GM18909 (cell line): ENCODE data around the gene NEDD4L.

Experiments used
- ATAC-seq: cut with Tn5 transposase; IDR thresholded peaks from one replicate; pipeline ENCODE4 v1.9.1; 2021; ENCODE audit warnings: mild to moderate bottlenecking; ENCODE audit not compliant: unreplicated experiment, poor library complexity

NEDD4L gene

GRCh38 chr18:58323866-58324762 lies 280.1 kb downstream of the NEDD4L start:
- no peak for ATAC-seq

DNA sequence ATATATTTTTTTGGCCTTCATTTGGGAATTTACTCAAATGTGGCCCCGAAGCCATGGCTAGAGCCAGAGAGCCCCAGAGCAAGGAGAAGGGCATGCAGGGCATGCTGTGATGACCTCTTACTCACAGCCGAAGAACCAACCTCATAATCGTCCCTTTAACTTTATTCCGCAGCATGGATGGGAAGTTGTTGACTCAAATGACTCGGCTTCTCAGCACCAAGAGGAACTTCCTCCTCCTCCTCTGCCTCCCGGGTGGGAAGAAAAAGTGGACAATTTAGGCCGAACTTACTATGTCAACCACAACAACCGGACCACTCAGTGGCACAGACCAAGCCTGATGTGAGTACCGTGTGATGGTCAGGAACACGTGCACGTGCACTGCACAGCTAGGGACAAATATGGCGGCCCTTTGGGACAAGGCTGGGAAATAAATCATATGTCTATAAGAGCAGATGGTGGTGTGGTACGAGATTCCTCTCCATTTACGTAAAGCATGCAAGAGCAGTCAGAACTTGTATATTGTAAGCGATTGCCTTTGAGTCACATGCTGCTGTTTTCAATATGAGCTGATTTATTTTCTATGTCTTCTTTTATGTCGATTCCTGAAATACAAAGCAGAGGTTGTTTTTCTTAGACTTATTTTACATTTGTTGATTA lies 280.9 kb downstream of the NEDD4L start:
- no peak for ATAC-seq

DNA sequence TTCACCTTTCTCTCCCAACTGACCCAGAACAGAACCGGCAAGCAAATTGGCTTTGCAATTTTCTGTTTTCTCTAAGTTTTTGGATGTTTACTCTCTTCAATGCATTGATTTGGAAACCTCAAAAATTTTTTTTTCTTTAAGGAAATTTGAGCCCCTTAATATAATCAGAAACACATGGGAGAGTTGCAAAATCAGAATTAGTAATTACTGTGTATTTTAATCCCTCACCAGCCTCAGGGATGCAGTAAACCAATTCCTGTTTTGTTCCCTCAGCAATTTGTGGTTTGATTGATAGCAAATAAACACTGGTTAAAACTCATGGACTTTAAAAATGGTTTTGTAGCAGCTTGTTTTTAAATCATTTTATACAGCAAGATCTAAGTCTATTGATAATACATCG lies 281.5 kb downstream of the NEDD4L start:
- ATAC-seq: no peak

DNA sequence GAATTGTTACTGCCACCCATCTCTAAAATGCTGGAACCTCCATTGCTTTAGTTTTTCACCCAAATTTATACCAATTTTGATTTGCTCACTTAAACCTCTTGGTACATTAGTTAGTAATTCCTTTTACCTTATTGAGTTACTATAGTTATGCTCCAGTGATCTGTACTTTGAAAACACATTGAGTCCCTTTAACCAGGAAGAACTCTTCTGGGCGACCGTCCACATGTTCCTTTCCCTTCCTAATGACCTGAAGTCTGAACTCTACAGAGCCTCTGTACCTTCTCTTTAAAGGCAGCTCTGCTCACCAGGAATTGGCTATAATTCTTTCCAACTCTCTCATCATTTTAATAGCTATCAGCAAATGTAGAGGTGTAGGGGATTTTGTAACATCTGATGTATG lies 290.0 kb downstream of the NEDD4L start:
- no peak for ATAC-seq

- ATAC-seq: no peak
Observed at GRCh38 chr18:58335223-58335622, 291.2 kb downstream of the NEDD4L start.

DNA sequence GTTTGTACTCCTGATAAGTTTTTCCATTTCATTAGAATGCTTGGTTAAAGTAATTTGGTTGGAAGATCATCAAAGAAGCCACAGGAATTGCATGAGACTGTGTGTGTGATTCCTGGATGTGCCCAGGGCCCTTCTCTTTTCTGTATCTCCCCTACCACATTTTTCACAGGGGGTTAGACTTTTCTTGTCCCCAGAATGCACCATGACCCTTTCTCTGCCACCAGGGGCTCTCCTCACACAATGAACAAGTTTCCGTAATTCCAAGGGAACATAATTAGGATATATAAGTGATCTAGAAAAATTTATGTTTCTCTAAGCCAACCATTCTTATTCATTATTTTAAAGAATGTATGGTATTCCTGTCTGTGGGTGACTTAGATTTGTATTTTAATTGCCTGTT lies 291.8 kb downstream of the NEDD4L start:
- ATAC-seq: no peak

DNA sequence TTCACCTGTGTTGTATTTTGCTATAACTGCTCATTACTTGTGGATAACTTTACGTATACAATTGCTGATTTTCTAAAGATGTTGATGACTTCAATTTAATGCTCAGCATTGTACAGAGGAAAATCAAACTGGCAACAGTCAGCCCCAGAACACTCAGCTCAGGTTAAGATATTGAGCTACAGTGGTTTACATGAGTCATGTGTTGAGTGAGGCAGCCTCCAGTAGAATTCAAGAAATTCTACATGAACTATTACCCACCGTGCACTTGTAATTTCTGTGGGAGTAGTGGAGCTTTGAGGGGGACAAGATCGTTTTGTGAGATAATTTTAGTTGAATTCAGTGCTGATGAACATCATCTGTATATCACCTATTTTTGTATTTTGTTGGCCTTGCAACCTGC lies 292.6 kb downstream of the NEDD4L start:
- no peak for ATAC-seq

DNA sequence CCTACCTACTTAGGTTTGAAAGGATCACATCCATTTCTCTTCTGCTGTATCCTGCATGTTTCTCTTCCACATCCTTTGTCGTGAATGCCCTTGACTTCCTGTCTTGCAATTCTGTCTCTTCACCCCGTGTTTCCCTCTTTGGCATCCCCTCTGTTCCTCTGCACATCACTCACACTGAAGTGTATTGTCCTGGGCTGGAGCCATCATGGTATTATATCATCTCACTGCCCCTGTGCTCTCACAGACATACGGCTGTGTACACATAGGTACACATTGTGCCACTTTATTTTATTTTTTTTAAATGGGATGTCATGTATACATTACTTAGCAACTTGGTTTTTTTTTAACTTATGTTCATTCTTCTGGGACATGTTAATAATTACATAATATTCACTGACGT lies 293.3 kb downstream of the NEDD4L start:
- no peak for ATAC-seq

DNA sequence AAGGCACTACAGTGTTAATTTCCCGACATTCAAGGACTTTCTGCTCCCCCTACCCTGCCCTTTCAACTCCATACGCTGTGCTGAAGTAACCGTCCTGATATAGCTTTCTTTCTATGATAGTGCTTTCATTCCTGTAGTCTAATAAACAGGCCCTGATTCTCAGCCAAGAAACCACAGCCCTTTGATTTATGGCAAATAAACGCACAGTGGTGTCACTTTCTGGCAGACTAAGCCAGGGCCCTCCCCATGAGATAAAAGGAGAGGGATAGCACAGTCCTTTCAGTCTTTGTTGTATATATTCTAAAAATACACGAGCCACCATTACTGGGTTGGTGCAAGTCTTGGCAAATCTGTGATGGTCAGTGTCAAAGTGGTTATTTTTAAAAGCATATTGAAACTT lies 293.7 kb downstream of the NEDD4L start:
- no peak for ATAC-seq

- ATAC-seq: no peak
Observed at GRCh38 chr18:58338141-58338540, 294.1 kb downstream of the NEDD4L start.

- ATAC-seq: no peak
Observed at GRCh38 chr18:58338961-58339592, 295.1 kb downstream of the NEDD4L start.

DNA sequence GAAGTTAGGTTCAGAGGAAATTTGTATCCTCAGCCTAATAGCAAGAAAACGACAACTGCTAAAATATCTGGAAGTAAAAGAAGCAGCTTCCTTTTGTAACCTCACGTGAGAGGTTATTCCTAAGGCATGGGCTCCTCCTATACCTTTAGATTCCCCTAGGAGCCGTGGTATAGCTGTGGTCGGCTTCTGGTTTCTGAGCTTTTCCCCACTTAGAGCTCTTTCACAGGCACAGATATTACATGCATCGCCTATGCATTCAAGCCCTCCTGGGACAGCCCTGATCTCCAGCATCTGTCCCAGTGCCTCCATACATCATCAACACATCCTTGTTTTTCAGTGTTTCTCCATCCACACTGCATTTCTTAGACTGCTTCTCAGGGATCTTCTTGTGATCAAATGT lies 295.9 kb downstream of the NEDD4L start:
- ATAC-seq: no peak

DNA sequence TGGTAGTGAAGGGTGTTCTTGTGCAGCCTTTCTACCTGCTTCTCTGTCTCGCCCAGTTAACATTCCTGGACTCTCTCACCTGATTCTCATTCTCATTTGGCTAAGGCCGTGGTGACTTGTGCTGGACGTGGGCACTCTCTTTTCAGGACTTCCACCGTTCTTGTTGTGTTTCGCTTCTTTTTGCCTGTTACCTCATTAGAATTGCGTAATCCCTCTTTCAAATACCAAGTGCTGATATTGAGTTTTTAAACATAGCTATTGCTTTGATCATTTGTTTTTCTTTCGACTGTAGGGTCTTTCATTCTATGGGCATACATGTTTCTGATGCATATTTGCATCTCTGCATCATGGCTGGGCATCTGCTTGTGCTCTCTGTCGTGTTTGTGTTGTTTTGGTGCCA lies 297.9 kb downstream of the NEDD4L start:
- no peak for ATAC-seq

DNA sequence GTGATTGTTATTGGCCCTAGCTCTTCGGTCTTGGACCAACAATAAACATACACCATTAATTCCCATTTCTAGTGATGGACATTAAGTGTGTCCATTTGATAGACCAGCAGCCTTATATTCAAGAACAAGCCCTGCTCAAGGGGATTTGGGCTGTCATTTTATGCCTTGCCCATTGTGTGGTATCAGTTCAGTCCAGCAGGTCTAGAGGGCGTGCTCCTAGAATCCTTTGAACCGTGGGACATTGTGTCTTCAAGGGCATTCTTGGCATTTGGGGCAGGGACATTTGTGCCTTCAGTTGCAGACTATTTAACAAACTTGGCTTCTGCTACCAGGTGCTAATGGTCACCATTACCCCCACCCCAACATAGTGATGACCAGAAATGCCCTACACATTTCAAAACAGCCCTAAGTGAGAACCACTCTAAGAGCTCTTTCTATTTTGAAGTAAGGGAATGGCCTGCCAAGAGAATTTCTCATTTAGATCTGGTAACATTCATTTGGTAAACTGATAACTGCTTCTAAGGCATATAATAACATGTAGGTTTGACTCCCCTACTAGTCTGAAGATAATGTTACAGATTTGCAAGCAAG lies 300.1 kb downstream of the NEDD4L start:
- no peak for ATAC-seq

DNA sequence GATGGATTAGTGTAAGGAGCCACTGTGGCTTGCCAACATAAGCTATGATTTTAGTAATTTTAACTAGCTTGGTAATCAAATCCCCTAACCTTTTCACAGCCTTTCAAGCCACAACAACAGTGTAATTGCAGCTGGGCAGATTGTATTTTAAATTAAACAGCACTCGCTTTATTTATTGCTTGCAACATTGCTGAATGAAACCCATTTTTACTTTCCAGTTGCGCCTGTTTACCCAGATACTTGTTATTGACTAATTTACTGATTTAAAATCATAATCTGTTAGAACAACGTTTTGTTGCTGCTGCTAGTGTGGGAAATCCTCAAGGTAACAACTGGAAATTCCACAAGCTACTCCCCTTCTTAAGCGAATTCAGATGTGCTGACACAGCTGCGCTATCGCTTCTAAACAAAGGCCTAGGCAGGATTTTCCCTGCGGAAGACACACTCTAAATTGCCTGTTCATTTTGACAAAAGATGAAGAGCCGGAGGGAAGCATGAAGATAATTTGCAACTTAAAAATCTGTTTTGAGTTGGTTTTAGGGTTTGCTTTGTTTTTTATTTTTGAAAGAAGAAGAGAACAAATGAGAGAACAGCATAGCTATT lies 300.9 kb downstream of the NEDD4L start:
- ATAC-seq: no peak

DNA sequence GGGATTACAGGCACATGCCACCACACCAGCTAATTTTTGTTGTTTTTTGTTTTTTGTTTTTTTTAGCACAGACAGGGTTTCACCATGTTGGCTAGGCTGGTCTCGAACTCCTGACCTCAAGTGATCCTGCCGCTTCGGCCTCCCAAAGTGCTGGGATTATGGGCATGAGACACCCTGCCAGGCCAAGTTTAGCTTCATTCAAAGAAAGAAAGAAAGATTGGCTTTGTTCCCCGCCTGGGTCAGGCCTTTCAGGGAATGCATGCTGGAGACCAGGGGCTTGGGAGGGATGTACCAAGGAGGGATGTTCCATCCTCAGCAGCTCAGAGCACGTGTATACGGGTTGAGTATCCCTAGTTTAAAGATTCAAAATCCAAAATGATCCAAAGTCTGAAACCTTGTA lies 301.8 kb downstream of the NEDD4L start:
- ATAC-seq: no peak

- no peak for ATAC-seq
Observed at GRCh38 chr18:58347135-58347534, 303.1 kb downstream of the NEDD4L start.

GRCh38 chr18:58348517-58348916 lies 304.5 kb downstream of the NEDD4L start:
- no peak for ATAC-seq

- ATAC-seq: no peak
Observed at GRCh38 chr18:58348951-58349350, 304.9 kb downstream of the NEDD4L start.

GRCh38 chr18:58349650-58350049 lies 305.6 kb downstream of the NEDD4L start:
- ATAC-seq: no peak

- ATAC-seq: no peak
Observed at GRCh38 chr18:58350526-58350925, 306.5 kb downstream of the NEDD4L start.
